ENCODE results near the gene PRKAG1. TPM values are rescaled to one million over a fixed set of nuclear protein-coding genes. Genes with fewer than 3 reads are reported as not detected.

The PRKAG1 gene
- total and polyA plus RNA-seq, 10 of the 15 experiments (the other 5 are each of a cell fraction or from before 2014, with no cell fraction given) = 44.5 to 91.6 (median 60.9) TPM

DNA sequence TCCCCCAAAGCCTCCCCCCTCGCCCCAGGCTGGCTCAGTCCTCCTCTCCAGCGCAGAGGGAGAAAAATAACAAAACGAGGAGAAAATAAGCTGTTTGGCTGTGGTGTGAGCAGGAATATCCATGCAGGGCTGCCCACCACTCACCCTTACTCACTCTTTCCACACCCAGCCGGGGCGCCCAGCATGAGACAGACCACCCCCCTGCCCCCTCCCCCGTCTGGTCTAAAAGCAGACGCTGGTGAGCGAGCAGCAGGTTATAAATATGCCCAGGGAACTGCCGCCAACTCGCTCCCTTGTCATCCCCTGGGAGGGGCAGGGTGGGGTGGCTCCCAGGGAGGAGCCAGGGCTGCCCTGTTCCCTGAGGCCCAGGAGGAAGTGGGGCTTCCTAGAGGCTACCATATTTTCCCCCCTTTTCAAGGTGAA is 33.1 kb downstream of the PRKAG1 start:
- H3K9me3 ChIP-seq (replicated peaks; ENCODE audit: control insufficient read depth, insufficient read depth, low read length) = no peaks in the 10 kb centered on the region
- H3K4me1 ChIP-seq (ENCODE audit: control insufficient read depth, insufficient read depth, low read length) = peaks cover 5% of the 10 kb centered on the region; the same call in 1 of the 2 replicates
- in situ Hi-C loops (cut with MboI) = no loop called here
- TF ChIP-seq NR2C1 (IDR thresholded peaks at IDR 0.05) (no peak), RBBP5 (conservative IDR thresholded peaks at IDR 0.05) (no peak), NRF1 (conservative IDR thresholded peaks at IDR 0.05; ENCODE audit: low read depth, low read length) (no peak), NBN (IDR thresholded peaks at IDR 0.05) (no peak), MYC (IDR thresholded peaks at IDR 0.05; ENCODE audit: insufficient read depth, insufficient read length, insufficient replicate concordance, low read length, severe bottlenecking) (no peak), ASH2L (IDR thresholded peaks at IDR 0.05; ENCODE audit: borderline replicate concordance, low read depth) (no peak), TAF1 (IDR thresholded peaks at IDR 0.05; ENCODE audit: borderline replicate concordance, low read depth, low read length) (no peak), ESRRA (IDR thresholded peaks at IDR 0.05; ENCODE audit: low read length) (no peak), CREB1 (IDR thresholded peaks at IDR 0.05; ENCODE audit: low read depth) (no peak), PAX8 (IDR thresholded peaks at IDR 0.05) (no peak), POLR2AphosphoS5 (IDR thresholded peaks at IDR 0.05; ENCODE audit: low read length) (no peak)
- TF ChIP-seq, protein P1, sequence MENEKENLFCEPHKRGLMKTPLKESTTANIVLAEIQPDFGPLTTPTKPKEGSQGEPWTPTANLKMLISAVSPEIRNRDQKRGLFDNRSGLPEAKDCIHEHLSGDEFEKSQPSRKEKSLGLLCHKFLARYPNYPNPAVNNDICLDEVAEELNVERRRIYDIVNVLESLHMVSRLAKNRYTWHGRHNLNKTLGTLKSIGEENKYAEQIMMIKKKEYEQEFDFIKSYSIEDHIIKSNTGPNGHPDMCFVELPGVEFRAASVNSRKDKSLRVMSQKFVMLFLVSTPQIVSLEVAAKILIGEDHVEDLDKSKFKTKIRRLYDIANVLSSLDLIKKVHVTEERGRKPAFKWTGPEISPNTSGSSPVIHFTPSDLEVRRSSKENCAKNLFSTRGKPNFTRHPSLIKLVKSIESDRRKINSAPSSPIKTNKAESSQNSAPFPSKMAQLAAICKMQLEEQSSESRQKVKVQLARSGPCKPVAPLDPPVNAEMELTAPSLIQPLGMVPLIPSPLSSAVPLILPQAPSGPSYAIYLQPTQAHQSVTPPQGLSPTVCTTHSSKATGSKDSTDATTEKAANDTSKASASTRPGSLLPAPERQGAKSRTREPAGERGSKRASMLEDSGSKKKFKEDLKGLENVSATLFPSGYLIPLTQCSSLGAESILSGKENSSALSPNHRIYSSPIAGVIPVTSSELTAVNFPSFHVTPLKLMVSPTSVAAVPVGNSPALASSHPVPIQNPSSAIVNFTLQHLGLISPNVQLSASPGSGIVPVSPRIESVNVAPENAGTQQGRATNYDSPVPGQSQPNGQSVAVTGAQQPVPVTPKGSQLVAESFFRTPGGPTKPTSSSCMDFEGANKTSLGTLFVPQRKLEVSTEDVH (IDR thresholded peaks at IDR 0.05; ENCODE audit: low read depth, partially characterized antibody) = no peak
- TF ChIP-seq, protein P2, sequence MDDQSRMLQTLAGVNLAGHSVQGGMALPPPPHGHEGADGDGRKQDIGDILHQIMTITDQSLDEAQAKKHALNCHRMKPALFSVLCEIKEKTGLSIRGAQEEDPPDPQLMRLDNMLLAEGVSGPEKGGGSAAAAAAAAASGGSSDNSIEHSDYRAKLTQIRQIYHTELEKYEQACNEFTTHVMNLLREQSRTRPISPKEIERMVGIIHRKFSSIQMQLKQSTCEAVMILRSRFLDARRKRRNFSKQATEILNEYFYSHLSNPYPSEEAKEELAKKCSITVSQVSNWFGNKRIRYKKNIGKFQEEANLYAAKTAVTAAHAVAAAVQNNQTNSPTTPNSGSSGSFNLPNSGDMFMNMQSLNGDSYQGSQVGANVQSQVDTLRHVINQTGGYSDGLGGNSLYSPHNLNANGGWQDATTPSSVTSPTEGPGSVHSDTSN (IDR thresholded peaks at IDR 0.05; ENCODE audit: insufficient replicate concordance, low read depth, low read length) = no peak
- TF ChIP-seq, protein P3, sequence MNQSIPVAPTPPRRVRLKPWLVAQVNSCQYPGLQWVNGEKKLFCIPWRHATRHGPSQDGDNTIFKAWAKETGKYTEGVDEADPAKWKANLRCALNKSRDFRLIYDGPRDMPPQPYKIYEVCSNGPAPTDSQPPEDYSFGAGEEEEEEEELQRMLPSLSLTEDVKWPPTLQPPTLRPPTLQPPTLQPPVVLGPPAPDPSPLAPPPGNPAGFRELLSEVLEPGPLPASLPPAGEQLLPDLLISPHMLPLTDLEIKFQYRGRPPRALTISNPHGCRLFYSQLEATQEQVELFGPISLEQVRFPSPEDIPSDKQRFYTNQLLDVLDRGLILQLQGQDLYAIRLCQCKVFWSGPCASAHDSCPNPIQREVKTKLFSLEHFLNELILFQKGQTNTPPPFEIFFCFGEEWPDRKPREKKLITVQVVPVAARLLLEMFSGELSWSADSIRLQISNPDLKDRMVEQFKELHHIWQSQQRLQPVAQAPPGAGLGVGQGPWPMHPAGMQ (IDR thresholded peaks at IDR 0.05; ENCODE audit: borderline replicate concordance) = no peak
- TF ChIP-seq, protein P4, sequence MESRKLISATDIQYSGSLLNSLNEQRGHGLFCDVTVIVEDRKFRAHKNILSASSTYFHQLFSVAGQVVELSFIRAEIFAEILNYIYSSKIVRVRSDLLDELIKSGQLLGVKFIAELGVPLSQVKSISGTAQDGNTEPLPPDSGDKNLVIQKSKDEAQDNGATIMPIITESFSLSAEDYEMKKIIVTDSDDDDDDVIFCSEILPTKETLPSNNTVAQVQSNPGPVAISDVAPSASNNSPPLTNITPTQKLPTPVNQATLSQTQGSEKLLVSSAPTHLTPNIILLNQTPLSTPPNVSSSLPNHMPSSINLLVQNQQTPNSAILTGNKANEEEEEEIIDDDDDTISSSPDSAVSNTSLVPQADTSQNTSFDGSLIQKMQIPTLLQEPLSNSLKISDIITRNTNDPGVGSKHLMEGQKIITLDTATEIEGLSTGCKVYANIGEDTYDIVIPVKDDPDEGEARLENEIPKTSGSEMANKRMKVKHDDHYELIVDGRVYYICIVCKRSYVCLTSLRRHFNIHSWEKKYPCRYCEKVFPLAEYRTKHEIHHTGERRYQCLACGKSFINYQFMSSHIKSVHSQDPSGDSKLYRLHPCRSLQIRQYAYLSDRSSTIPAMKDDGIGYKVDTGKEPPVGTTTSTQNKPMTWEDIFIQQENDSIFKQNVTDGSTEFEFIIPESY (IDR thresholded peaks at IDR 0.05) = no peak
- no peak for DNase-seq (ENCODE audit: low read depth, low spot score)
- no peak overlapping the region for H3K4me2 ChIP-seq (ENCODE audit: control insufficient read depth, insufficient read depth)
- 0% methylated on average over 5 of the region's 10 CpGs for WGBS (ENCODE audit: insufficient coverage, insufficient replicate concordance, low lambda C conversion rate, missing lambda C conversion rate)
- POLR2A ChIA-PET = interaction anchor here (0.6 kb wide), 1 partner anchor 14 kb away, joined by 3 read pairs; the partner anchor contains the start of gene WNT10B
- no peak overlapping the region for H3K9ac ChIP-seq (ENCODE audit: control insufficient read depth, insufficient read depth, low read length)
- RAD21 ChIA-PET (ENCODE audit: unreplicated experiment) = interaction anchor here (0.6 kb wide), 1 partner anchor 132 kb away, joined by 3 read pairs; no protein-coding TSS in a partner anchor
- H4K20me1 ChIP-seq (ENCODE audit: control insufficient read depth, insufficient read depth) = no peaks in the 10 kb centered on the region; the same call in 1 of the 2 replicates
- FAIRE-seq = no peak
- H3K4me3 ChIP-seq = no peak overlapping the region
- ATAC-seq = no peak
- SMC1A ChIA-PET (ENCODE audit: uncharacterized antibody, unreplicated experiment) = interaction anchor here (1.1 kb wide), 1 partner anchor 12 kb away, joined by 3 read pairs; no protein-coding TSS in a partner anchor
- H3K36me3 ChIP-seq (ENCODE audit: control insufficient read depth in 2 of 2, insufficient read depth in 2 of 2, low read length in 1 of 2) = no peaks in the 10 kb centered on the region
- H3K27ac ChIP-seq (ENCODE audit: control insufficient read depth, insufficient read depth) = no peak overlapping the region
- BruUV-seq (replicated peaks) = no TSS peak
- intact Hi-C loops (cut with micrococcal nuclease; ENCODE audit: unreplicated experiment) = no loop called here
- H2AFZ ChIP-seq (ENCODE audit: control insufficient read depth, low read depth, low read length) = no peak overlapping the region
- H3K27me3 ChIP-seq (replicated peaks in 1 of 2; ENCODE audit: control insufficient read depth in 2 of 2, insufficient read depth in 2 of 2, low read length in 1 of 2) = peaks cover 14 to 29% of the 10 kb centered on the region in 2 experiments
- no peaks in the 10 kb centered on the region for H3K79me2 ChIP-seq (ENCODE audit: control insufficient read depth, insufficient read depth, low read length)
- CTCF ChIA-PET = interaction anchor here (0.9 to 6.8 kb wide), 6 partner anchors 8 to 132 kb away, joined by 3 to 93 read pairs (median 14); partner anchors contain the start of genes DDX23, FKBP11, WNT1 and WNT10B

Data from GM12878 (cell line).